Measurements from ENCODE around the gene MAP3K20.

The MAP3K20 gene

DNA sequence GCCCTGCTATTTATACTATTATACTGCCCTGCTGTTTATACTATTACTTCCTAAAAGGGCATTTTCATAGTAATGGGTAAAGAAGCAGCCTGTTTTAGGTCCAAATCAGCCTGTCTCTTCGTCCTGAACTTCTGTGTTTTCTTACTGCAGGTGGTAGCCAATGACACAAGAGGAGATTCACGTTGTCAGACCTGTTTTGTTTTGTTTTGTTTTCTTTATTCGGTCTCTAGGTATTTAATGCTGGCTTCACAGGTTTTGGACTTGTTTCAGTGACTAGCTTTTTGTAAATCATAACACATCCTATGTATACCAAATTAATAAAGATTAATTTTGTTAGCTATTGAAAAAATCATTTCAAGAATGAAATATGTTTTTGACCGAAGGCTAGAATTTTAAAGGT is 116.4 kb downstream of the MAP3K20 start:
- TF ChIP-seq, protein P1, sequence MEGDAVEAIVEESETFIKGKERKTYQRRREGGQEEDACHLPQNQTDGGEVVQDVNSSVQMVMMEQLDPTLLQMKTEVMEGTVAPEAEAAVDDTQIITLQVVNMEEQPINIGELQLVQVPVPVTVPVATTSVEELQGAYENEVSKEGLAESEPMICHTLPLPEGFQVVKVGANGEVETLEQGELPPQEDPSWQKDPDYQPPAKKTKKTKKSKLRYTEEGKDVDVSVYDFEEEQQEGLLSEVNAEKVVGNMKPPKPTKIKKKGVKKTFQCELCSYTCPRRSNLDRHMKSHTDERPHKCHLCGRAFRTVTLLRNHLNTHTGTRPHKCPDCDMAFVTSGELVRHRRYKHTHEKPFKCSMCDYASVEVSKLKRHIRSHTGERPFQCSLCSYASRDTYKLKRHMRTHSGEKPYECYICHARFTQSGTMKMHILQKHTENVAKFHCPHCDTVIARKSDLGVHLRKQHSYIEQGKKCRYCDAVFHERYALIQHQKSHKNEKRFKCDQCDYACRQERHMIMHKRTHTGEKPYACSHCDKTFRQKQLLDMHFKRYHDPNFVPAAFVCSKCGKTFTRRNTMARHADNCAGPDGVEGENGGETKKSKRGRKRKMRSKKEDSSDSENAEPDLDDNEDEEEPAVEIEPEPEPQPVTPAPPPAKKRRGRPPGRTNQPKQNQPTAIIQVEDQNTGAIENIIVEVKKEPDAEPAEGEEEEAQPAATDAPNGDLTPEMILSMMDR (IDR thresholded peaks at IDR 0.05; ENCODE audit: low read depth, low read length): no peak
- no peaks in the 10 kb centered on the region for H3K27me3 ChIP-seq (ENCODE audit: insufficient read depth, low read depth, severe bottlenecking)
- no peaks in the 10 kb centered on the region for H3K9me3 ChIP-seq (ENCODE audit: severe bottlenecking)
- H3K4me3 ChIP-seq (ENCODE audit: low read depth, low read length): no peak overlapping the region
- no peaks in the 10 kb centered on the region for H3K36me3 ChIP-seq
- DNase-seq: no peak
- no peak overlapping the region for H3K27ac ChIP-seq

DNA sequence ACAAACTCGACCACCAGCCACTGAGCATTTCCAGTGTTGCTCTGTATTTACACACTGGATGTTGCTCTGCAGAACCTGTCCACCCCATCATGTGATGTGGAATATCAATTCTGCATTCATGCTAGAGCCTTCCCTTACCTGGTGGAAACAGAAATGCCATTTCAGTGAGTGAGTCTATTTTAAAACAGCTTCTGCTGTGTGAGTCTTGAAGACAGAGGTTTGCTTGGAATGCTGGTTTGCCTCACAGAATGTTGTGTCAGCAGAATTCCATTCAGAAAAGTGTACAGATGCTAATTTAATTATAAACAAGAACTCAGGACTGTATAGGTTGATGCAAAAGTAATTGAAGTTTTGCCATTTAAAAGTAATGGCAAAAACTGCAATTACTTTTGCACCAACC is 118.3 kb downstream of the MAP3K20 start:
- H3K9me3 ChIP-seq (ENCODE audit: severe bottlenecking): no peaks in the 10 kb centered on the region
- H3K27ac ChIP-seq: no peak overlapping the region
- H3K27me3 ChIP-seq (ENCODE audit: insufficient read depth, low read depth, severe bottlenecking): no peaks in the 10 kb centered on the region
- peaks cover 11% of the 10 kb centered on the region for H3K36me3 ChIP-seq
- no peak for DNase-seq
- TF ChIP-seq, protein P1 (IDR thresholded peaks at IDR 0.05; ENCODE audit: low read depth, low read length): no peak
- H3K4me3 ChIP-seq (ENCODE audit: low read depth, low read length): no peak overlapping the region

GRCh38 chr2:173195100-173195499 is 119.5 kb downstream of the MAP3K20 start:
- peak; percentile 48 for DNase-seq
- Histone ChIP-seq H3K27me3 (ENCODE audit: insufficient read depth, low read depth, severe bottlenecking) (no peaks in the 10 kb centered on the region), H3K36me3 (peaks cover 14% of the 10 kb centered on the region), H3K9me3 (ENCODE audit: severe bottlenecking) (no peaks in the 10 kb centered on the region), H3K4me3 (ENCODE audit: low read depth, low read length) (no peak overlapping the region), H3K27ac (peak overlapping the region; percentile 52)
- TF ChIP-seq, protein P1 (IDR thresholded peaks at IDR 0.05; ENCODE audit: low read depth, low read length): no peak

DNA sequence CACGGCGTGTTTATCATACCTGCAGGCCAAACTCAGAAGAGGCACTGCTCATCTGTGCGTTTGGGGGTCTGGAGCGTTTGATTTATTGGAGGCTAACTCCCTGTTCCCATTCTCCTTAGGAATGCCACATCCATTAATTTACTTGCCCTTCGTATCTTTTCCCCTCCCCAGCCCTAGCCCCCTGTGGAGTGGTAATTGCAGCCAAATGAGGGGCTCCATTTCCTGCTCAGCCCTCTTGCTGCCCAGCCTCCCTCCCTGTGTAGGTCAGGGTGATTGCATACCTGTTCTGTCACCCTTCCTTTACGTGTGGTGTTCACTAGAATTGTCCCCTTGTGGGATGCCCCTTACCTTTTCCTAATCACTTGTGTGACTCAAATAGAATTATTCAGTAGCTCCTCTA is 120.4 kb downstream of the MAP3K20 start:
- H3K27me3 ChIP-seq (ENCODE audit: insufficient read depth, low read depth, severe bottlenecking): no peaks in the 10 kb centered on the region
- H3K9me3 ChIP-seq (ENCODE audit: severe bottlenecking): no peaks in the 10 kb centered on the region
- H3K27ac ChIP-seq: no peak overlapping the region
- H3K4me3 ChIP-seq (ENCODE audit: low read depth, low read length): no peak overlapping the region
- H3K36me3 ChIP-seq: peaks cover 14% of the 10 kb centered on the region
- DNase-seq: no peak
- TF ChIP-seq, protein P1 (IDR thresholded peaks at IDR 0.05; ENCODE audit: low read depth, low read length): no peak

DNA sequence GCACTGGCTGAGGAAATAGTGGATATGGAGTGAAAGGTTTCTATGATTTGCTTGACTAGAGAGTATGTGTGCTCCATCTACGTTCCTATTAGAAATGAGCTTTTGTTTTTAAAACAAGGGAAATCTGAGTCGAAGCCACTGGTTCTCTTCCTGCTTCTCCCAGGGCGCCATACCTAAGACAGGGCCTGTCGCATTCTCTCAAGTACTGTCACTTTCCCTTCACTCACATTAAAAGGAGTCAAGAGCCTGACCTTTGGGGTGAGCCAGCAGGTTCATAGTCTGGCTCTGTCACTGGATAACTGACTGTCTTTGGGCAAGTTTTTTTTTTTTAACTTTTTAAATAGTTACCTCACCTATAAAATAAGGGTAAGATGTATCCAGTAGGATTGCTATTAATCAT is 121.0 kb downstream of the MAP3K20 start:
- Histone ChIP-seq H3K36me3 (peaks cover 14% of the 10 kb centered on the region), H3K27ac (no peak overlapping the region), H3K4me3 (ENCODE audit: low read depth, low read length) (no peak overlapping the region), H3K9me3 (ENCODE audit: severe bottlenecking) (no peaks in the 10 kb centered on the region), H3K27me3 (ENCODE audit: insufficient read depth, low read depth, severe bottlenecking) (no peaks in the 10 kb centered on the region)
- TF ChIP-seq, protein P1 (IDR thresholded peaks at IDR 0.05; ENCODE audit: low read depth, low read length): no peak
- DNase-seq: no peak

- peaks cover 14% of the 10 kb centered on the region for H3K36me3 ChIP-seq
- TF ChIP-seq, protein P1 (IDR thresholded peaks at IDR 0.05; ENCODE audit: low read depth, low read length): no peak
- no peaks in the 10 kb centered on the region for H3K9me3 ChIP-seq (ENCODE audit: severe bottlenecking)
- H3K27me3 ChIP-seq (ENCODE audit: insufficient read depth, low read depth, severe bottlenecking): no peaks in the 10 kb centered on the region
- no peak overlapping the region for H3K4me3 ChIP-seq (ENCODE audit: low read depth, low read length)
- no peak overlapping the region for H3K27ac ChIP-seq
- DNase-seq: no peak
Measured at GRCh38 chr2:173198327-173198726, 122.7 kb downstream of the MAP3K20 start.

Data from WERI-Rb-1 (cell line).